HEK293 (cell line): ENCODE results near the gene CERS5.

Source experiments
- CTCF ChIA-PET: fragments of 350-600 bp; formaldehyde crosslinking; extraction: SDS; loops from one replicate; lab custom pipeline; 2021; ENCODE audit warnings: antibody characterized with exemption; lab: Yijun Ruan, JAX
- POLR2A ChIA-PET: fragments of 300-600 bp; formaldehyde crosslinking; extraction: SDS; loops from one replicate; lab custom pipeline; 2020; ENCODE audit warnings: antibody characterized with exemption, inconsistent platforms; lab: Yijun Ruan, JAX
- H3K27ac ChIP-seq: fragments of 200-500 bp; sonication (Bioruptor generic); 2 replicates; pipeline ENCODE4 v1.5.1; 2014; ENCODE audit warnings: low read depth, low read length, control low read depth, inconsistent platforms; ENCODE audit errors: extremely low read depth
- H3K36me3 ChIP-seq, 2 experiments: fragments of 200-500 bp in 1 of 2; sonication (Bioruptor generic) in 1 of 2; 1 replicate in 1 of 2; 2 replicates in 1 of 2; pipeline ENCODE4 v1.5.1; 2014 to 2017; ENCODE audit warnings: inconsistent platforms in 2 of 2, low read length in 2 of 2; ENCODE audit not compliant: control insufficient read depth in 2 of 2, insufficient read depth in 1 of 2
- H3K4me1 ChIP-seq: fragments of 200-500 bp; sonication (Bioruptor generic); 2 replicates; pipeline ENCODE4 v1.5.1; 2014; ENCODE audit warnings: mild to moderate bottlenecking, low read length, inconsistent platforms; ENCODE audit not compliant: control insufficient read depth, insufficient read depth
- H3K4me3 ChIP-seq: 2 replicates; pipeline ENCODE4 v1.5.1; 2011; ENCODE audit warnings: low read depth, mild to moderate bottlenecking, control low read depth, low read length, moderate library complexity
- H3K9me3 ChIP-seq: fragments of 200-500 bp; sonication (Bioruptor generic); 2 replicates; pipeline ENCODE4 v1.5.1; 2014; ENCODE audit warnings: low read depth, low read length, inconsistent platforms; ENCODE audit not compliant: control insufficient read depth, insufficient read depth
- EGR2 ChIP-seq: fragments of 450-650 bp; formaldehyde crosslinking; IDR thresholded peaks from 2 replicates; pipeline ENCODE4 v1.5.1; 2016; ENCODE audit warnings: low read depth, missing biosample characterization, missing genetic modification characterization
- FEZF1 ChIP-seq: fragments of 450-650 bp; formaldehyde crosslinking; IDR thresholded peaks from 2 replicates; pipeline ENCODE4 v1.5.1; 2016; ENCODE audit warnings: missing biosample characterization, missing genetic modification characterization
- GLI4 ChIP-seq: fragments of 450-650 bp; formaldehyde crosslinking; IDR thresholded peaks from 2 replicates; pipeline ENCODE4 v1.5.1; 2016; ENCODE audit warnings: missing biosample characterization, missing genetic modification characterization
- IKZF3 ChIP-seq: fragments of 450-650 bp; IDR thresholded peaks from 2 replicates; pipeline ENCODE4 v1.5.0; 2018; ENCODE audit warnings: missing biosample characterization, mild to moderate bottlenecking, missing genetic modification characterization, moderate library complexity
- SP2 ChIP-seq: fragments of 450-650 bp; formaldehyde crosslinking; IDR thresholded peaks from 2 replicates; pipeline ENCODE4 v1.5.1; 2016; ENCODE audit warnings: missing biosample characterization, missing genetic modification characterization
- ZBTB17 ChIP-seq: fragments of 450-650 bp; formaldehyde crosslinking; IDR thresholded peaks from 2 replicates; pipeline ENCODE4 v1.5.1; 2016; ENCODE audit warnings: missing biosample characterization, missing genetic modification characterization
- ZEB2 ChIP-seq: fragments of 450-650 bp; formaldehyde crosslinking; IDR thresholded peaks from 2 replicates; pipeline ENCODE4 v1.5.1; 2016; ENCODE audit warnings: missing biosample characterization, missing genetic modification characterization
- ZFP3 ChIP-seq: fragments of 450-650 bp; formaldehyde crosslinking; IDR thresholded peaks from 2 replicates; pipeline ENCODE4 v1.5.1; 2016; ENCODE audit warnings: low read depth, missing biosample characterization, missing genetic modification characterization
- ZNF394 ChIP-seq: fragments of 450-650 bp; formaldehyde crosslinking; IDR thresholded peaks from 2 replicates; pipeline ENCODE4 v1.5.1; 2016; ENCODE audit warnings: missing biosample characterization, missing genetic modification characterization, mild to moderate bottlenecking, moderate library complexity, borderline replicate concordance
- ZNF426 ChIP-seq: fragments of 450-650 bp; formaldehyde crosslinking; IDR thresholded peaks from 2 replicates; pipeline ENCODE4 v1.5.1; 2017; ENCODE audit warnings: missing biosample characterization, missing genetic modification characterization, mild to moderate bottlenecking, inconsistent platforms, moderate library complexity
- TF ChIP-seq, protein P1 (sequence below): fragments of 450-650 bp; formaldehyde crosslinking; IDR thresholded peaks from 2 replicates; pipeline ENCODE4 v1.5.1; 2017; ENCODE audit warnings: missing biosample characterization, missing genetic modification characterization
- TF ChIP-seq, protein P2 (sequence below): fragments of 450-650 bp; formaldehyde crosslinking; IDR thresholded peaks from 2 replicates; pipeline ENCODE4 v1.5.1; 2017; ENCODE audit warnings: missing biosample characterization, missing genetic modification characterization
- TF ChIP-seq, protein P3 (sequence below): fragments of 450-650 bp; formaldehyde crosslinking; IDR thresholded peaks from 2 replicates; pipeline ENCODE4 v1.5.1; 2016; ENCODE audit warnings: missing biosample characterization, missing genetic modification characterization
- TF ChIP-seq, protein P4 (sequence below): fragments of 450-650 bp; formaldehyde crosslinking; IDR thresholded peaks from 2 replicates; pipeline ENCODE4 v1.5.1; 2016; ENCODE audit warnings: missing biosample characterization, missing genetic modification characterization, borderline replicate concordance
- TF ChIP-seq, protein P5 (sequence below): fragments of 450-650 bp; formaldehyde crosslinking; IDR thresholded peaks from 2 replicates; pipeline ENCODE4 v1.5.1; 2016; ENCODE audit warnings: missing biosample characterization, missing genetic modification characterization, borderline replicate concordance

CERS5 gene

DNA sequence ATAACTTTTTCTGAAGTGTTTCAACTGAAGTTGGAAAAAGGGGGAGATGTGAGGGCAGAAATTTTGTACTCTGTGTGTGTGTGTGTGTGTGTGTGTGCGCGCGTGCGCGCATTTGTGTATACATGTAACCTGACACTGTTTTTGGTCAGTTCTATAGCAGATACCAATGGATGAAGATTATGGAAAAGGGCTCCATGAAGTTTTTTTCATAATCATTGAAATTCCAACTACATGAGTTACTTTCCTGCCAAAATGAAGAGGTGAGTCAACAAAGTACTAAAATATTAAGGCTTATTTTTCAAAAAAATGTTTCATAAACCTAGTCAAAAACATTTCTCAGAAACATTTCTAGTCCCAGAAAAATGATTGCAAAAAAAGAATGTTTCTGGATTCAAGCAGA is 25.7 kb upstream of the CERS5 start:
- H3K4me3 ChIP-seq, result no peak overlapping the region
- H3K27ac ChIP-seq, result no peak overlapping the region
- peaks cover 23% of the 10 kb centered on the region for H3K4me1 ChIP-seq
- POLR2A ChIA-PET, result no interaction called here
- CTCF ChIA-PET, result no interaction called here
- no peaks in the 10 kb centered on the region for H3K9me3 ChIP-seq
- TF ChIP-seq, protein P1, sequence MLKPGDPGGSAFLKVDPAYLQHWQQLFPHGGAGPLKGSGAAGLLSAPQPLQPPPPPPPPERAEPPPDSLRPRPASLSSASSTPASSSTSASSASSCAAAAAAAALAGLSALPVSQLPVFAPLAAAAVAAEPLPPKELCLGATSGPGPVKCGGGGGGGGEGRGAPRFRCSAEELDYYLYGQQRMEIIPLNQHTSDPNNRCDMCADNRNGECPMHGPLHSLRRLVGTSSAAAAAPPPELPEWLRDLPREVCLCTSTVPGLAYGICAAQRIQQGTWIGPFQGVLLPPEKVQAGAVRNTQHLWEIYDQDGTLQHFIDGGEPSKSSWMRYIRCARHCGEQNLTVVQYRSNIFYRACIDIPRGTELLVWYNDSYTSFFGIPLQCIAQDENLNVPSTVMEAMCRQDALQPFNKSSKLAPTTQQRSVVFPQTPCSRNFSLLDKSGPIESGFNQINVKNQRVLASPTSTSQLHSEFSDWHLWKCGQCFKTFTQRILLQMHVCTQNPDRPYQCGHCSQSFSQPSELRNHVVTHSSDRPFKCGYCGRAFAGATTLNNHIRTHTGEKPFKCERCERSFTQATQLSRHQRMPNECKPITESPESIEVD (tag by site-specific recombination), result peak; percentile 73
- no peak for TF ChIP-seq ZFP3 (tag by site-specific recombination)
- TF ChIP-seq, protein P2, sequence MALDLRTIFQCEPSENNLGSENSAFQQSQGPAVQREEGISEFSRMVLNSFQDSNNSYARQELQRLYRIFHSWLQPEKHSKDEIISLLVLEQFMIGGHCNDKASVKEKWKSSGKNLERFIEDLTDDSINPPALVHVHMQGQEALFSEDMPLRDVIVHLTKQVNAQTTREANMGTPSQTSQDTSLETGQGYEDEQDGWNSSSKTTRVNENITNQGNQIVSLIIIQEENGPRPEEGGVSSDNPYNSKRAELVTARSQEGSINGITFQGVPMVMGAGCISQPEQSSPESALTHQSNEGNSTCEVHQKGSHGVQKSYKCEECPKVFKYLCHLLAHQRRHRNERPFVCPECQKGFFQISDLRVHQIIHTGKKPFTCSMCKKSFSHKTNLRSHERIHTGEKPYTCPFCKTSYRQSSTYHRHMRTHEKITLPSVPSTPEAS (tag by site-specific recombination), result peak; percentile 32; the same call in 1 of the 2 replicates
- no peak for TF ChIP-seq ZNF394
- TF ChIP-seq FEZF1, result 0 out of 2 replicates have a peak, but pooled peaks have one; percentile 45
- H3K36me3 ChIP-seq, result peaks cover 11 to 15% of the 10 kb centered on the region in 2 experiments; a peak in 2 of 3 replicates

DNA sequence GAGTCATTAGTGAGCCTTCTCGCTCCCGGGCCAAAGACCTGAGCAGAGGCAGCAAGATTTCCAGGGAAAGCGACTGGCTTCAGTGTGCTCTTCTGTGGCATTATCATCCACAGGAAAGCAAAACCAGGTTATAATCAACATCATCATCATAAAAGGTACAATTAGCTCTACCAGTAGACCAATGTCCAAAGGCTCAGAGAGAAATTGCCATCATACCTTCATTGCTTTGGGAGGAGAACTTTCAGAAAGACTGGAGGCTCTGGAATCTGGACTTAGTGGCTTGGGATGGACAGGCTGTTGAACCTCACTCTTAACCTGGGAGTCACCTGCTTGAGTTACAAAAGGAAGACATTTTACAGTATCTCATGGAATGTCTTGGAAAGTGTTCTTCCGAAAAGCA is 25.1 kb upstream of the CERS5 start:
- Histone ChIP-seq H3K9me3 (no peaks in the 10 kb centered on the region), H3K4me1 (peaks cover 19% of the 10 kb centered on the region), H3K4me3 (no peak overlapping the region), H3K36me3 (peaks cover 11 to 15% of the 10 kb centered on the region in 2 experiments; a peak in 2 of 3 replicates), H3K27ac (no peak overlapping the region)
- TF ChIP-seq GLI4 (tag by site-specific recombination) (no peak), EGR2 (tag by site-specific recombination) (no peak), SP2 (tag by site-specific recombination) (no peak), ZNF426 (tag by site-specific recombination) (no peak), ZBTB17 (tag by site-specific recombination) (no peak), IKZF3 (no peak), ZEB2 (tag by site-specific recombination) (no peak)
- TF ChIP-seq, protein P3, sequence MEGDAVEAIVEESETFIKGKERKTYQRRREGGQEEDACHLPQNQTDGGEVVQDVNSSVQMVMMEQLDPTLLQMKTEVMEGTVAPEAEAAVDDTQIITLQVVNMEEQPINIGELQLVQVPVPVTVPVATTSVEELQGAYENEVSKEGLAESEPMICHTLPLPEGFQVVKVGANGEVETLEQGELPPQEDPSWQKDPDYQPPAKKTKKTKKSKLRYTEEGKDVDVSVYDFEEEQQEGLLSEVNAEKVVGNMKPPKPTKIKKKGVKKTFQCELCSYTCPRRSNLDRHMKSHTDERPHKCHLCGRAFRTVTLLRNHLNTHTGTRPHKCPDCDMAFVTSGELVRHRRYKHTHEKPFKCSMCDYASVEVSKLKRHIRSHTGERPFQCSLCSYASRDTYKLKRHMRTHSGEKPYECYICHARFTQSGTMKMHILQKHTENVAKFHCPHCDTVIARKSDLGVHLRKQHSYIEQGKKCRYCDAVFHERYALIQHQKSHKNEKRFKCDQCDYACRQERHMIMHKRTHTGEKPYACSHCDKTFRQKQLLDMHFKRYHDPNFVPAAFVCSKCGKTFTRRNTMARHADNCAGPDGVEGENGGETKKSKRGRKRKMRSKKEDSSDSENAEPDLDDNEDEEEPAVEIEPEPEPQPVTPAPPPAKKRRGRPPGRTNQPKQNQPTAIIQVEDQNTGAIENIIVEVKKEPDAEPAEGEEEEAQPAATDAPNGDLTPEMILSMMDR, result no peak
- TF ChIP-seq, protein P4, sequence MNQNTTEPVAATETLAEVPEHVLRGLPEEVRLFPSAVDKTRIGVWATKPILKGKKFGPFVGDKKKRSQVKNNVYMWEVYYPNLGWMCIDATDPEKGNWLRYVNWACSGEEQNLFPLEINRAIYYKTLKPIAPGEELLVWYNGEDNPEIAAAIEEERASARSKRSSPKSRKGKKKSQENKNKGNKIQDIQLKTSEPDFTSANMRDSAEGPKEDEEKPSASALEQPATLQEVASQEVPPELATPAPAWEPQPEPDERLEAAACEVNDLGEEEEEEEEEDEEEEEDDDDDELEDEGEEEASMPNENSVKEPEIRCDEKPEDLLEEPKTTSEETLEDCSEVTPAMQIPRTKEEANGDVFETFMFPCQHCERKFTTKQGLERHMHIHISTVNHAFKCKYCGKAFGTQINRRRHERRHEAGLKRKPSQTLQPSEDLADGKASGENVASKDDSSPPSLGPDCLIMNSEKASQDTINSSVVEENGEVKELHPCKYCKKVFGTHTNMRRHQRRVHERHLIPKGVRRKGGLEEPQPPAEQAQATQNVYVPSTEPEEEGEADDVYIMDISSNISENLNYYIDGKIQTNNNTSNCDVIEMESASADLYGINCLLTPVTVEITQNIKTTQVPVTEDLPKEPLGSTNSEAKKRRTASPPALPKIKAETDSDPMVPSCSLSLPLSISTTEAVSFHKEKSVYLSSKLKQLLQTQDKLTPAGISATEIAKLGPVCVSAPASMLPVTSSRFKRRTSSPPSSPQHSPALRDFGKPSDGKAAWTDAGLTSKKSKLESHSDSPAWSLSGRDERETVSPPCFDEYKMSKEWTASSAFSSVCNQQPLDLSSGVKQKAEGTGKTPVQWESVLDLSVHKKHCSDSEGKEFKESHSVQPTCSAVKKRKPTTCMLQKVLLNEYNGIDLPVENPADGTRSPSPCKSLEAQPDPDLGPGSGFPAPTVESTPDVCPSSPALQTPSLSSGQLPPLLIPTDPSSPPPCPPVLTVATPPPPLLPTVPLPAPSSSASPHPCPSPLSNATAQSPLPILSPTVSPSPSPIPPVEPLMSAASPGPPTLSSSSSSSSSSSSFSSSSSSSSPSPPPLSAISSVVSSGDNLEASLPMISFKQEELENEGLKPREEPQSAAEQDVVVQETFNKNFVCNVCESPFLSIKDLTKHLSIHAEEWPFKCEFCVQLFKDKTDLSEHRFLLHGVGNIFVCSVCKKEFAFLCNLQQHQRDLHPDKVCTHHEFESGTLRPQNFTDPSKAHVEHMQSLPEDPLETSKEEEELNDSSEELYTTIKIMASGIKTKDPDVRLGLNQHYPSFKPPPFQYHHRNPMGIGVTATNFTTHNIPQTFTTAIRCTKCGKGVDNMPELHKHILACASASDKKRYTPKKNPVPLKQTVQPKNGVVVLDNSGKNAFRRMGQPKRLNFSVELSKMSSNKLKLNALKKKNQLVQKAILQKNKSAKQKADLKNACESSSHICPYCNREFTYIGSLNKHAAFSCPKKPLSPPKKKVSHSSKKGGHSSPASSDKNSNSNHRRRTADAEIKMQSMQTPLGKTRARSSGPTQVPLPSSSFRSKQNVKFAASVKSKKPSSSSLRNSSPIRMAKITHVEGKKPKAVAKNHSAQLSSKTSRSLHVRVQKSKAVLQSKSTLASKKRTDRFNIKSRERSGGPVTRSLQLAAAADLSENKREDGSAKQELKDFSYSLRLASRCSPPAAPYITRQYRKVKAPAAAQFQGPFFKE (tag by site-specific recombination), result no peak
- TF ChIP-seq, protein P5, sequence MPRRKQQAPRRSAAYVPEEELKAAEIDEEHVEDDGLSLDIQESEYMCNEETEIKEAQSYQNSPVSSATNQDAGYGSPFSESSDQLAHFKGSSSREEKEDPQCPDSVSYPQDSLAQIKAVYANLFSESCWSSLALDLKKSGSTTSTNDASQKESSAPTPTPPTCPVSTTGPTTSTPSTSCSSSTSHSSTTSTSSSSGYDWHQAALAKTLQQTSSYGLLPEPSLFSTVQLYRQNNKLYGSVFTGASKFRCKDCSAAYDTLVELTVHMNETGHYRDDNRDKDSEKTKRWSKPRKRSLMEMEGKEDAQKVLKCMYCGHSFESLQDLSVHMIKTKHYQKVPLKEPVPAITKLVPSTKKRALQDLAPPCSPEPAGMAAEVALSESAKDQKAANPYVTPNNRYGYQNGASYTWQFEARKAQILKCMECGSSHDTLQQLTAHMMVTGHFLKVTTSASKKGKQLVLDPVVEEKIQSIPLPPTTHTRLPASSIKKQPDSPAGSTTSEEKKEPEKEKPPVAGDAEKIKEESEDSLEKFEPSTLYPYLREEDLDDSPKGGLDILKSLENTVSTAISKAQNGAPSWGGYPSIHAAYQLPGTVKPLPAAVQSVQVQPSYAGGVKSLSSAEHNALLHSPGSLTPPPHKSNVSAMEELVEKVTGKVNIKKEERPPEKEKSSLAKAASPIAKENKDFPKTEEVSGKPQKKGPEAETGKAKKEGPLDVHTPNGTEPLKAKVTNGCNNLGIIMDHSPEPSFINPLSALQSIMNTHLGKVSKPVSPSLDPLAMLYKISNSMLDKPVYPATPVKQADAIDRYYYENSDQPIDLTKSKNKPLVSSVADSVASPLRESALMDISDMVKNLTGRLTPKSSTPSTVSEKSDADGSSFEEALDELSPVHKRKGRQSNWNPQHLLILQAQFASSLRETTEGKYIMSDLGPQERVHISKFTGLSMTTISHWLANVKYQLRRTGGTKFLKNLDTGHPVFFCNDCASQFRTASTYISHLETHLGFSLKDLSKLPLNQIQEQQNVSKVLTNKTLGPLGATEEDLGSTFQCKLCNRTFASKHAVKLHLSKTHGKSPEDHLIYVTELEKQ (tag by site-specific recombination), result no peak
- CTCF ChIA-PET, result no interaction called here
- POLR2A ChIA-PET, result no interaction called here
